GM12801 (cell line): Measurements from ENCODE around the gene BACE2.

Experiments used
- TF ChIP-seq, protein P1 (sequence below): IDR thresholded peaks from one replicate; pipeline ENCODE4 v1.5.1; 2011; ENCODE audit warnings: control low read depth; ENCODE audit not compliant: insufficient read length; ENCODE audit errors: extremely low read depth

The BACE2 gene

GRCh38 chr21:41236352-41236973 is 68.5 kb downstream of the BACE2 start:
- TF ChIP-seq, protein P1, sequence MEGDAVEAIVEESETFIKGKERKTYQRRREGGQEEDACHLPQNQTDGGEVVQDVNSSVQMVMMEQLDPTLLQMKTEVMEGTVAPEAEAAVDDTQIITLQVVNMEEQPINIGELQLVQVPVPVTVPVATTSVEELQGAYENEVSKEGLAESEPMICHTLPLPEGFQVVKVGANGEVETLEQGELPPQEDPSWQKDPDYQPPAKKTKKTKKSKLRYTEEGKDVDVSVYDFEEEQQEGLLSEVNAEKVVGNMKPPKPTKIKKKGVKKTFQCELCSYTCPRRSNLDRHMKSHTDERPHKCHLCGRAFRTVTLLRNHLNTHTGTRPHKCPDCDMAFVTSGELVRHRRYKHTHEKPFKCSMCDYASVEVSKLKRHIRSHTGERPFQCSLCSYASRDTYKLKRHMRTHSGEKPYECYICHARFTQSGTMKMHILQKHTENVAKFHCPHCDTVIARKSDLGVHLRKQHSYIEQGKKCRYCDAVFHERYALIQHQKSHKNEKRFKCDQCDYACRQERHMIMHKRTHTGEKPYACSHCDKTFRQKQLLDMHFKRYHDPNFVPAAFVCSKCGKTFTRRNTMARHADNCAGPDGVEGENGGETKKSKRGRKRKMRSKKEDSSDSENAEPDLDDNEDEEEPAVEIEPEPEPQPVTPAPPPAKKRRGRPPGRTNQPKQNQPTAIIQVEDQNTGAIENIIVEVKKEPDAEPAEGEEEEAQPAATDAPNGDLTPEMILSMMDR, result no peak

GRCh38 chr21:41240040-41240439 is 72.1 kb downstream of the BACE2 start:
- TF ChIP-seq, protein P1, result no peak

DNA sequence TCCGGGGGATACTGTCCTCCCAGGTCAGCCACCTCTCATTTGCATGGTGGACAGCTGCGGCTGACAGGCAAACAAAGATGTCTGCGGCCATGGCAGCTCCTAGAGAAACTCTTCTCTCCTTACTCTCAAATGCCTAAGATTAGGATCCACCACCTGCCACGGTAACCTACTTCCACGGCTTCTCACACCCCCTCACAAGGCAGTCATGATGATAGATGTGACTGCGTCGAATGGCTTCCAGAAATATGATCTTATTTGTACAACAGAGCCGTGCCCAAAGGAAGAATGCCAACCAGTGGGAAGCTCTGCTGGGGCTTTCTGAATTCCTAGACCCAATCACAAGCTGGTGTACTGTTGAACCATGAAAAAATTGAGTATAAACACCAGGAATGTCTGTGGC is 73.4 kb downstream of the BACE2 start:
- TF ChIP-seq, protein P1, result no peak

DNA sequence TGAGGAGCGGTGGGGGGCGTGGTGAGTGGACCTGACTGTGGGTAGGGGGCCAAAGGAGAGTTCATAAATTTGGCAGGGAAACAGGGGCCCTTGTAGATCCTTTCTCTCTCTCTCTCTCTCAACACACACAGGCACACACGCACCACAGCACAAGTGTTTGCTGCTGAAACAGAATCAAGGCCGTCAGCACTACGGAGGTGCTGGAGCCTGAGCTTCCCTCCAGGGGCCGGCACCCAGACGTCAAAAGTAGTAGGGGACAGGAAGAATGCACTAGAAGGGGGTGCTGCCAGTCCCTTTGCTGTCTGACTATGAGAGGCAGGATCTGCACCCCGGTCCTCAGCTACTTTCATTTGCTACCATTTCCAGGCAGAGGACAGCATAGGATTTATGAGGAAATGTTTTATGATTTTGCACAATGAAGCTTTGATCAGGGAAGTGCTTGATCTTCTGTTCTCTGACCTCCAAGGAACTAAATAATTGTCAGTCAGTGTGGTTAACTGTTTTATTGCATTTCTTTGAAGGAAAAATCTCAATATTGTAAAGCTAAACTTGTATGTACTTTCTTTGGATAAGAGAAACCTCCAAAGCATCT is 74.4 kb downstream of the BACE2 start:
- TF ChIP-seq, protein P1, result no peak

DNA sequence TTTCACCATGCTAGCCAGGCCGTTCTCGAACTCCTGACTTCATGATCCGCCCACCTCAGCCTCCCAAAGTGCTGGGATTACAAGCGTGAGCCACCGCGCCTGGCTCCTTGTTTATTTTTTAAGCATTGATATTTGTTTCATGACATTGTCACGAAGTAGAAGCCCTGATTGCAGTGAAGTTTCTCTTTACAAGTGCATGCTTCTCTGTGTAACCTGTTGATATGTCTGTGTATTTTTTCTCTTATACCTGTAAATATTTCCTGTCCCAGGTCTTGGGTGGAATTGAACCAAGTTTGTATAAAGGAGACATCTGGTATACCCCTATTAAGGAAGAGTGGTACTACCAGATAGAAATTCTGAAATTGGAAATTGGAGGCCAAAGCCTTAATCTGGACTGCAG is 75.1 kb downstream of the BACE2 start:
- TF ChIP-seq, protein P1, result no peak

GRCh38 chr21:41245509-41246135 is 77.7 kb downstream of the BACE2 start:
- TF ChIP-seq, protein P1, result no peak

DNA sequence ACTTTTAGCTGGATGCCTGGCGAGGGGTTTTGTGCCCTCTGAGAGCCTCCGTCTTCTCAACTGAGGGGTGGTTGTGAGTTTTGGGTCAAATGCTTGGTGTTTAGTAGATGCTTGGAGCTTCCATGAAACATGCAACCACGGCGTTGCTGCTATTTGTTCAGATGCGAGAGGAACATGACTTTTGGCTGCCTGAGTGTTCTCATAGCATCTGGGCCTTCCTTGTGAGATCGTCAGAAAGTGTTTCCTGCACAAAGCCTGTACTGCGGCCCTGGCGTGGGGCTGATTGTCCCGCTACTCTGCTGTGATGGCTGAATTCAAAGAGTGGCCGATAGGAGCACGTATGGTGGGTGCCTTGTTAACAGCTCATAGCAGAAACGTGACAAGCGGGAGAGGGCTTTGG is 78.8 kb downstream of the BACE2 start:
- TF ChIP-seq, protein P1, result no peak
